ENCODE measurements around the gene UBA1. TPM values are rescaled to one million over a fixed set of nuclear protein-coding genes. Genes with fewer than 3 reads are reported as not detected.
"Not testable (repeated sequence)": the region's sequence is repeated elsewhere in the genome, so short reads cannot be mapped to it uniquely, and the experiment has no call there.

UBA1 gene
- polyA plus RNA-seq, 1 donor, result 162 TPM

- peaks cover 57% of the 10 kb centered on the region for H3K36me3 ChIP-seq (ENCODE audit: control insufficient read depth, insufficient read depth, low read length)
- H3K27me3 ChIP-seq (ENCODE audit: control insufficient read depth, insufficient read depth, low read length), result no peaks in the 10 kb centered on the region
- DNase-seq, result no peak
- H3K27ac ChIP-seq (ENCODE audit: low read length), result no peak overlapping the region
- no peaks in the 10 kb centered on the region for H3K4me1 ChIP-seq (ENCODE audit: control insufficient read depth, insufficient read depth, low read length)
- H3K9me3 ChIP-seq (ENCODE audit: control insufficient read depth, low read depth, low read length), result no peaks in the 10 kb centered on the region
- H3K4me3 ChIP-seq (ENCODE audit: low read length), result no peak overlapping the region
- no CpG with 5 or more reads among the region's 18 CpGs for WGBS (ENCODE audit: insufficient coverage, low lambda C conversion rate)
Observed at GRCh38 chrX:47241201-47242011, 47.8 kb downstream of the UBA1 start.

- no peak for DNase-seq
- no peaks in the 10 kb centered on the region for H3K4me1 ChIP-seq (ENCODE audit: control insufficient read depth, insufficient read depth, low read length)
- no peak overlapping the region for H3K4me3 ChIP-seq (ENCODE audit: low read length)
- no peaks in the 10 kb centered on the region for H3K27me3 ChIP-seq (ENCODE audit: control insufficient read depth, insufficient read depth, low read length)
- H3K36me3 ChIP-seq (ENCODE audit: control insufficient read depth, insufficient read depth, low read length), result peaks cover 64% of the 10 kb centered on the region
- H3K27ac ChIP-seq (ENCODE audit: low read length), result no peak overlapping the region
- WGBS (ENCODE audit: insufficient coverage, low lambda C conversion rate), result no CpG with 5 or more reads among the region's 10 CpGs
- no peaks in the 10 kb centered on the region for H3K9me3 ChIP-seq (ENCODE audit: control insufficient read depth, low read depth, low read length)
Observed at GRCh38 chrX:47242321-47242720, 48.7 kb downstream of the UBA1 start.

- Histone ChIP-seq H3K27ac (ENCODE audit: low read length) (no peak overlapping the region), H3K4me3 (ENCODE audit: low read length) (no peak overlapping the region), H3K4me1 (ENCODE audit: control insufficient read depth, insufficient read depth, low read length) (no peaks in the 10 kb centered on the region), H3K9me3 (ENCODE audit: control insufficient read depth, low read depth, low read length) (no peaks in the 10 kb centered on the region), H3K36me3 (ENCODE audit: control insufficient read depth, insufficient read depth, low read length) (peaks cover 69% of the 10 kb centered on the region), H3K27me3 (ENCODE audit: control insufficient read depth, insufficient read depth, low read length) (no peaks in the 10 kb centered on the region)
- WGBS (ENCODE audit: insufficient coverage, low lambda C conversion rate), result no CpG with 5 or more reads among the region's 14 CpGs
- no peak for DNase-seq
Observed at GRCh38 chrX:47243351-47243750, 49.7 kb downstream of the UBA1 start.

- peaks cover 68% of the 10 kb centered on the region for H3K36me3 ChIP-seq (ENCODE audit: control insufficient read depth, insufficient read depth, low read length)
Observed at GRCh38 chrX:47244676-47245075, 51.0 kb downstream of the UBA1 start.

GRCh38 chrX:47245156-47245555 lies 51.5 kb downstream of the UBA1 start:
- Histone ChIP-seq H3K9me3 (ENCODE audit: control insufficient read depth, low read depth, low read length) (no peaks in the 10 kb centered on the region), H3K27ac (ENCODE audit: low read length) (no peak overlapping the region), H3K27me3 (ENCODE audit: control insufficient read depth, insufficient read depth, low read length) (no peaks in the 10 kb centered on the region), H3K36me3 (ENCODE audit: control insufficient read depth, insufficient read depth, low read length) (peaks cover 64% of the 10 kb centered on the region), H3K4me1 (ENCODE audit: control insufficient read depth, insufficient read depth, low read length) (no peaks in the 10 kb centered on the region), H3K4me3 (ENCODE audit: low read length) (no peak overlapping the region)
- no CpG with 5 or more reads among the region's 10 CpGs for WGBS (ENCODE audit: insufficient coverage, low lambda C conversion rate)
- DNase-seq, result no peak

More at GRCh38 chrX:47244676-47245075, 51.0 kb downstream of the UBA1 start:
- H3K4me3 ChIP-seq (ENCODE audit: low read length), result no peak overlapping the region
- no peak overlapping the region for H3K27ac ChIP-seq (ENCODE audit: low read length)
- WGBS (ENCODE audit: insufficient coverage, low lambda C conversion rate), result no CpG with 5 or more reads among the region's 16 CpGs
- no peaks in the 10 kb centered on the region for H3K4me1 ChIP-seq (ENCODE audit: control insufficient read depth, insufficient read depth, low read length)
- H3K9me3 ChIP-seq (ENCODE audit: control insufficient read depth, low read depth, low read length), result no peaks in the 10 kb centered on the region
- no peaks in the 10 kb centered on the region for H3K27me3 ChIP-seq (ENCODE audit: control insufficient read depth, insufficient read depth, low read length)
- no peak for DNase-seq

- Histone ChIP-seq H3K36me3 (ENCODE audit: control insufficient read depth, insufficient read depth, low read length) (peaks cover 41% of the 10 kb centered on the region), H3K27ac (ENCODE audit: low read length) (no peak overlapping the region), H3K27me3 (ENCODE audit: control insufficient read depth, insufficient read depth, low read length) (no peaks in the 10 kb centered on the region), H3K9me3 (ENCODE audit: control insufficient read depth, low read depth, low read length) (no peaks in the 10 kb centered on the region), H3K4me3 (ENCODE audit: low read length) (no peak overlapping the region), H3K4me1 (ENCODE audit: control insufficient read depth, insufficient read depth, low read length) (no peaks in the 10 kb centered on the region)
- no peak for DNase-seq
- no CpG with 5 or more reads among the region's 23 CpGs for WGBS (ENCODE audit: insufficient coverage, low lambda C conversion rate)
Observed at GRCh38 chrX:47247206-47247998, 53.8 kb downstream of the UBA1 start.

- no peak for DNase-seq
- no CpG with 5 or more reads among the region's 13 CpGs for WGBS (ENCODE audit: insufficient coverage, low lambda C conversion rate)
- Histone ChIP-seq H3K27ac (ENCODE audit: low read length) (no peak overlapping the region), H3K9me3 (ENCODE audit: control insufficient read depth, low read depth, low read length) (no peaks in the 10 kb centered on the region), H3K4me3 (ENCODE audit: low read length) (no peak overlapping the region), H3K4me1 (ENCODE audit: control insufficient read depth, insufficient read depth, low read length) (no peaks in the 10 kb centered on the region), H3K27me3 (ENCODE audit: control insufficient read depth, insufficient read depth, low read length) (no peaks in the 10 kb centered on the region), H3K36me3 (ENCODE audit: control insufficient read depth, insufficient read depth, low read length) (peaks cover 40% of the 10 kb centered on the region)
Observed at GRCh38 chrX:47247999-47248320, 54.3 kb downstream of the UBA1 start.

- Histone ChIP-seq H3K27me3 (ENCODE audit: control insufficient read depth, insufficient read depth, low read length) (no peaks in the 10 kb centered on the region), H3K36me3 (ENCODE audit: control insufficient read depth, insufficient read depth, low read length) (peaks cover 35% of the 10 kb centered on the region), H3K4me3 (ENCODE audit: low read length) (no peak overlapping the region), H3K9me3 (ENCODE audit: control insufficient read depth, low read depth, low read length) (no peaks in the 10 kb centered on the region), H3K27ac (ENCODE audit: low read length) (no peak overlapping the region), H3K4me1 (ENCODE audit: control insufficient read depth, insufficient read depth, low read length) (no peaks in the 10 kb centered on the region)
- no CpG with 5 or more reads among the region's 6 CpGs for whole genome bisulfite sequencing (ENCODE audit: insufficient coverage, low lambda C conversion rate)
- DNase-seq, result no peak
Observed at GRCh38 chrX:47248576-47248975, 54.9 kb downstream of the UBA1 start.

GRCh38 chrX:47250017-47250347 lies 56.4 kb downstream of the UBA1 start:
- Histone ChIP-seq H3K4me3 (ENCODE audit: low read length) (no peak overlapping the region), H3K4me1 (ENCODE audit: control insufficient read depth, insufficient read depth, low read length) (no peaks in the 10 kb centered on the region), H3K27me3 (ENCODE audit: control insufficient read depth, insufficient read depth, low read length) (no peaks in the 10 kb centered on the region), H3K9me3 (ENCODE audit: control insufficient read depth, low read depth, low read length) (no peaks in the 10 kb centered on the region), H3K36me3 (ENCODE audit: control insufficient read depth, insufficient read depth, low read length) (peaks cover 23% of the 10 kb centered on the region), H3K27ac (ENCODE audit: low read length) (no peak overlapping the region)
- no CpG with 5 or more reads among the region's 6 CpGs for WGBS (ENCODE audit: insufficient coverage, low lambda C conversion rate)
- no peak for DNase-seq

- WGBS (ENCODE audit: insufficient coverage, low lambda C conversion rate), result no CpG with 5 or more reads among the region's 12 CpGs
- not testable (repeated sequence) for DNase-seq; H3K4me1 ChIP-seq (ENCODE audit: control insufficient read depth, insufficient read depth, low read length); H3K27ac ChIP-seq (ENCODE audit: low read length); H3K9me3 ChIP-seq (ENCODE audit: control insufficient read depth, low read depth, low read length); H3K27me3 ChIP-seq (ENCODE audit: control insufficient read depth, insufficient read depth, low read length); H3K4me3 ChIP-seq (ENCODE audit: low read length); H3K36me3 ChIP-seq (ENCODE audit: control insufficient read depth, insufficient read depth, low read length)
Observed at GRCh38 chrX:47257620-47258019, 64.0 kb downstream of the UBA1 start.
